Lower leg skin (tissue), 3 donors: ENCODE measurements around the gene CPA2.

Experiments
- CTCF ChIP-seq, 3 donors: fragments of 450-650 bp; IDR thresholded peaks; one replicate each; pipeline ENCODE4 v1.5.1; 2016; ENCODE audit warnings: antibody characterized with exemption in 3 of 3, mild to moderate bottlenecking in 3 of 3, moderate library complexity in 2 of 3
- POLR2A ChIP-seq, 2 donors: fragments of 450-650 bp; IDR thresholded peaks; one replicate each; pipeline ENCODE4 v1.6.1; 2016 to 2017; ENCODE audit warnings: antibody characterized with exemption in 2 of 2, mild to moderate bottlenecking in 1 of 2, moderate library complexity in 1 of 2

- TF ChIP-seq CTCF (IDR thresholded peaks at IDR 0.05): no peak
- TF ChIP-seq POLR2A (IDR thresholded peaks at IDR 0.05): no peak
These were observed 5.9 kb downstream of the CPA2 start for GRCh38 chr7:130272381-130273080.
